ENCODE results near the gene PGF.

The PGF gene

GRCh38 chr14:74898083-74898482 is 57.3 kb downstream of the PGF start:
- no peak for TF ChIP-seq CTCF (conservative IDR thresholded peaks at IDR 0.05; ENCODE audit: low read depth, low read length)
- H3K4me3 ChIP-seq (ENCODE audit: low read length) = no peak overlapping the region
- DNase-seq (ENCODE audit: low read depth) = no peak

GRCh38 chr14:74897642-74898041 is 57.8 kb downstream of the PGF start:
- no peak for DNase-seq (ENCODE audit: low read depth)
- TF ChIP-seq CTCF (conservative IDR thresholded peaks at IDR 0.05; ENCODE audit: low read depth, low read length) = no peak

DNA sequence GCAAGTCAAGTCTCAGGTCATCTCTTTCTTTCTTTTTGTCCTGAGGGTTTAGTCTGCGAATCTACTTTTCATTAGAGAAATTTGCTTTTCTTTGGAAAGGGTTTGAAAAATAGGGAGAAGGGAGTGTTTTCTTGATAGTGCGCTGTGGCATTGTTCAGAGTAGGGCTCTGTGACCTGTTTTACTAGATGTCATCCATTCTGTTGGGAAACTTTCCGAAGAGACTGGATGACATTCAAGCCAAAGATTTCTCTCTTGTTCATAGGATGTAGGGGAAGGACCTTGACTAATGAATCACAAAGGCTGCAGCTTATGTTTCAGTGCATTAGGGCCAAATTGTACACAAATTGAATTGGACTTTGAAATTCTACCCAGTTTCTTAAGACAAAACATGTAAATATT is 59.0 kb downstream of the PGF start:
- H3K4me3 ChIP-seq (ENCODE audit: low read length) = no peak overlapping the region
- no peak for DNase-seq (ENCODE audit: low read depth)
- no peak for TF ChIP-seq CTCF (conservative IDR thresholded peaks at IDR 0.05; ENCODE audit: low read depth, low read length)

More at GRCh38 chr14:74897642-74898041, 57.8 kb downstream of the PGF start:
- H3K4me3 ChIP-seq (ENCODE audit: low read length) = no peak overlapping the region

DNA sequence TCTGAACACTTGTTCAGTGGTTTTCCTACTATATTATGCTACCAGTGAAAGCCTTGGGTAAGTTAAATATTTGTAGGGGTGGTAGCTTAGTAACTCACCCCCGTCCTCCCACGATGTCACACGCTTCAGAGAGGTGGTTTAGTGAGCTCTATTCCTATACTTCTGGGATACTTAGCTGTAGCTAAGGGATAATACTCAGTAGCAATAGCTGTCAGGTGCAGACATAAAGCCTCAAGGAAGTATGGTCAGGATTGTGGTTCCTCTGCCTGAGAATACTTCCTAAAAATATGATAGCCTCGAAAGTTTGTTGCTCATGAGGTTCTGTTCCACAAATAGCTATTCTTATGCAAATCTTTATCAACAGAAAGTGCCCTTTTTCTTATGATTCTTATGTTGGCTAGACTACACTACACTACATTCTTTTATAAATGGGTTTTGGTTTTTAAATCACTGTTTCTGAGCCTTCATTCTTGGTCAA is 61.7 kb downstream of the PGF start:
- H3K4me3 ChIP-seq (ENCODE audit: low read length) = no peak overlapping the region
- DNase-seq (ENCODE audit: low read depth) = no peak
- no peak for TF ChIP-seq CTCF (conservative IDR thresholded peaks at IDR 0.05; ENCODE audit: low read depth, low read length)

DNA sequence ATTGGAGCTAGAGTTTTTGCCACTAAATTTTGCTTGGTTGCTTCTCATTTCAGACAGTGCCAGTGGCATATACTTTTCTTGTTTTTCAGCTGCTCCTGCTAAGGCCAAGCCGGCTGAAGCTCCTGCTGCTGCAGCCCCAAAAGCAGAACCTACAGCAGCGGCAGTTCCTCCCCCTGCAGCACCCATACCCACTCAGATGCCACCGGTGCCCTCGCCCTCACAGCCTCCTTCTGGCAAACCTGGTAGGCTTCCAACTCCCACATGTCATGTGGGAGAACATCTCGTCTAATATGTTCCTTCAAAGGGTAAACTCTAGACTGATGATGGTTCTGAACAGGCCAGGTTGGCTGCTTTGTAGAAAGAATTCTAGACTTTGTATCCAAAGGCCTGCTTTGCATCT is 62.7 kb downstream of the PGF start:
- no peak for TF ChIP-seq CTCF (conservative IDR thresholded peaks at IDR 0.05; ENCODE audit: low read depth, low read length)
- H3K4me3 ChIP-seq (ENCODE audit: low read length) = no peak overlapping the region
- no peak for DNase-seq (ENCODE audit: low read depth)

DNA sequence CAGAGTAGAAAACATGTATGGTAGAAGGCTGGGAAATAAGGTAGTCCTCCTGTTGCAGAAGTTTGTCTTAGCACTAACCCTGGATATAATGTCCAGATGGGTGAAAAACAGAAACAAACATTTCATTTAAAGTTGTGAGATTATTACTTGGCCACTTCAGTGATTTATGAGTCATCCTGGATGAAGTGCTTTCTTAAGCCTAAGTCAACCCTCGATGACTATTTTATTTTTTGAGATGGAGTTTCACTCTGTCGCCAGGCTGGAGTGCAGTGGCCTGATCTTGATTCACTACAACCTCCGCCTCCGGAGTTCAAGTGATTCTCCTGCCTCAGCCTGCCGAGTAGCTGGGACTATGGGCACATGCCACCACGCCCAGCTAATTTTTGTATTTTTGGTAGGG is 63.5 kb downstream of the PGF start:
- no peak for DNase-seq (ENCODE audit: low read depth)
- H3K4me3 ChIP-seq (ENCODE audit: low read length) = no peak overlapping the region
- no peak for TF ChIP-seq CTCF (conservative IDR thresholded peaks at IDR 0.05; ENCODE audit: low read depth, low read length)

All from retinal pigment epithelial cell (primary cell).